Cerebellar nuclear complex (tissue), 1 donor: ENCODE measurements around the gene RILPL1.
"Not testable (repeated sequence)": the region's sequence is repeated elsewhere in the genome, so short reads cannot be mapped to it uniquely, and the experiment has no call there.

Experiments
- DNase-seq, 2 experiments: peaks; one replicate each; lab custom pipeline; 2025; lab: John Stamatoyannopoulos, UW

The RILPL1 gene

DNA sequence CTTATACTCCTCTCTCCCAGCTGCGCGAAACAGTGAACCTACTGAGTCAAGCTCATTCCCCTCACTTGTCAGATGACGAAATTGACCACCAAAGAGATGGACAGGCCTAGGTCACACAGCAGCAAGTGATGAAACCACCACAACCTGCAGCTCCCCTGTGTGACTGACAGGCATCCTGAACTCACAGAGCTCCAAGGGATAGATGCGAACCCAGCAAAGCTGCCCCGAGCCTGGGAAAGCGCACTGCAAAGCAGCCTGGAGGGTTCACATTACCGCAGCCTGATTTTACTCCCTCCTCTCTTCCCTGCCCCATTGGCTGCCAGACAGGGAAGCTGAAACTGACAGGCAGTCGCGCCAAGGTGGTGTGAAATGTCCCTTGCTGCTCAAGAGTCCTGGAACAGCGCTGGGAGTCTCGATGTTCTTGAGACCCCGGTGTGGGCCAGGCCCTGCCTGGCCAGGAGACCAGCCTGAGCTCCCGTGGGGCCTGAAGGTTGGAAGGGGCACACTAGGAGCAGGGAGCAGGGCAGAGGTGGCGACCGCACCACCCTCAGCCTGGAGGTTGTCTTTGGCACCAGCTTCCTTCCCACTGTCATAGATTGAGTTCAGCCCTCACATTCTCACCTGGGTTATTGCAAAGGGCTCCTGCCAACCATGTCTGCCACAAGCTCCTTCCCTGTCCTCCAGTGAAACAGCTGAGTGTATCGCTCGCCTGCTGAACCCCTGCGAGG lies 39.2 kb downstream of the RILPL1 start:
- DNase-seq = no peak

DNA sequence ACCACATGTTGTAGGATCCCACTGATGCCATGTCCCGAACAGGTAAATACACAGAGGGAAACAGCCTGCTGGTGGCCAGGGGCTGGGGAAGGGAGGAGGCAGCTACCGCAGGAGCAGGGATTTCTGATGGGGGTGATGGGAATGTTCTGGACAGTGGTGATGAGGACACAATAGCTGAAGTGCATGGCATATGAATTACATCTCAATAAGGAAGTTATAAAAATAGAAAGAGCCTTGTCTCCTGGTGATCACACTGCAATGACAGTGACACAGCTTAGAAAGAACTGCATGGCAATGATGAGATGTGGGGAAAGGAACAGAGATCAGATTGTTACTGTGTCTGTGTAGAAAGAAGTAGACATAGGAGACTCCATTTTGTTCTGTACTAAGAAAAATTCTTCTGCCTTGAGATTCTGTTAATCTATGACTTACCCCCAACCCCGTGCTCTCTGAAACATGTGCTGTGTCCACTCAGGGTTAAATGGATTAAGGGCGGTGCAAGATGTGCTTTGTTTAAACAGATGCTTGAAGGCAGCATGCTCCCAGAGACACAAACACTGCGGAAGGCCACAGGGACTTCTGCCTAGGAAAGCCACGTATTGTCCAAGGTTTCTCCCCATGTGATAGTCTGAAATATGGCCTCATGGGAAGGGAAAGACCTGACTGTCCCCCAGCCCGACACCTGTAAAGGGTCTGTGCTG lies 41.0 kb downstream of the RILPL1 start:
- not testable (repeated sequence) for DNase-seq

DNA sequence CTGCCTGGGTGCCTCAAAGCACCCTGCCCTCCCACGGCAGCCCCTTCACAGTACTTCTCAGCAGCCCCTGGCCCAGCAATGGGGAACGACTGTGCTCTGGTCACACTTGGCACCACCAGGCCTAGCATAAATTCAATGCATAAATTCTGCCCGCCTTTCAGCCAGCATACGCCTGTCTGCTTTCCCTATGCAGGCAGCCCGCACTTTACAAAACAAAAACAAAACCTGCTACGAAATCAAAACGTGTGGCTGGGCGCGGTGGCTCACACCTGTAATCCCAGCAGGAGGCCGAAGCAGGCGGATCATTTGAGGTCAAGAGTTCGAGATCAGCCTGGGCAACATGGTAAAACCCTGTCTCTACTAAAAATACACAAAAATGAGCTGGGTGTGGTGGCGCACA lies 42.0 kb downstream of the RILPL1 start:
- no peak for DNase-seq

DNA sequence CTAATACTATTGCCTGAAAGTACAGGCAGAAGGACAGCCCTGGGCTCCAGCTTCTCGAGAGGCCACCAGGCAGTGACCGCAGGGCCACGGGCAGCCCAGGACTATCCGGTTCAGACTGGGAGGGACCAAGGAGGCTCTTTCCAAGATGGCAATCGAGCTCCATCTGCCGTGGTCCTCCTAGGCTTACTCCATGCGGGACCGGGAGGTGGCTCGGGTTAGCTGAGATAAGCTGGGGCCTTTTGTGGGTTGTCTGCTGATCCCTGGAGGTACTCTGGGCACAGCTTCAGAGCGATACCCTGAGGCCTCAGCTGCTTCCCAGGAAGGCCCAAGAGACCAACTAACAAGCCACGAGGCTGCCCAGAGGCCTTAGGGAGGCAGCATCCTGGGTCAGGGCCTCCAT lies 42.5 kb downstream of the RILPL1 start:
- DNase-seq = no peak

DNA sequence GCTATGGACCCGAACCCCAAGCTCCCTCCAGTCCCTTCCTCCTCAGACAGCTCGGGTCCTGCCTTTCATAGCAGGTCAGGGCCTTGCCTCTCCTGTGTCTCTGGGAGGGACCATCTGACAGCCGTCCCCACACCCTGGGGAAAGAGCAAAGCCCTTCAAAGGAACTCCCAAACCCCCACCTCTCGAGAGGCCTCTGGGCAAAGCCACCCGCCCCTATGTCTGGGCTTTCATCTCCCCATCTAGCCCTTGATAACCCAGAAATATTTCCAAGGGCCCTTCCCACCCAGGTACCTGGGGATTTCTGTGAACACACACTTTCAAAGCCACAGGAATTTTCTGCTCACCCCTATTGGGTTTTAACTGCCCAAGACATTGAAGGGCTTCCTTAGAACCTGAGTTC lies 43.4 kb downstream of the RILPL1 start:
- DNase-seq = no peak

DNA sequence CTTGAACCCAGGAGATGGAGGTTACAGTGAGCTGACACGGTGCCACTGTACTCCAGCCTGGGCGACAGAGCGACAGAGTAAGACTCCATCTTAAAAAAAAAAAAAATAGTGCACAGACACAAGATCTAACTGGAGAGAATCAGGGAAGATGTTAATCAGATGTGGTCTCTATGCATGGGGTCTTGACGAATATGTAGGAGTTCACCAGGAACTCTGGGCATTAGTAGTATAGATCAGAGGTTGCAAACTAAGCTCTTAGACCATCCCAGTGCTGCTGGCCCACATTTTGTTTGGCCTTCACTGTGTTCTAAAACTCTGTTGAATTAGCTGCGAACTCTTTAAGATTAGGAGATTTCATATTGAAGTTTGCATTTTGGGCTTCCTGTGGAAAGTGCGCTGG lies 43.9 kb downstream of the RILPL1 start:
- DNase-seq = no peak

DNA sequence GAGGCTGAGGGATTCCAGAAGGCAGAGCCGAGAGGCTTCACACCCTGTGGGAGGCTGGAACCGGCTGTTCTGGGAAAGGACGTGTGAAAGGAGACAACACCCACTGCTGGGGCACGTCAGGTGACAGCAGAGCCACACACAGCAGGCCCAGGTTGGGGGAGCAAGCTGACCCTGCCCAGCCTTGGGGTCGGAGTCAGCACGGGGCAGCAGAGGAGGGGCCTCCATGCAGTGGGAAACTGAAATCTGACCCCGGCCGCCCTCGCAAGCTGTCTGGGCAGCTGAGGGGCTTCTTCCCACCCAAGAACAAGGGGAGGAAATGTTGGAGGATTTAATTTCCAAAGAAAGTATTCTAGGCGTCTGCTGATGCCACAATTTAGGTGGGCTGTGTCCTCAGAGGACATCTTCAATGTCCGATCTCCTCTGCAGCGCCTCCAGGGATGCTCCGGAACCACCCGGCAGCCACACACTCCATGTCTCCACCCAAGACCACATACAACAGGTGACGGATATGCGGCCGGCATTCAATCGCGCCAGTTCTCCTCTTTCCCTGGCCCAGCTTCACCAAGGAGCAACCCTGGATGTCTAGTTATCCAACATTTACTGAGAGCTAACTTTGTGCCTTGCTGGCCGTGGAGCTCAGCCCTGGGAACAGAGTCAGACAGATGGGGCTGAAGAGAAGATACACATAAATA lies 44.8 kb downstream of the RILPL1 start:
- no peak for DNase-seq

DNA sequence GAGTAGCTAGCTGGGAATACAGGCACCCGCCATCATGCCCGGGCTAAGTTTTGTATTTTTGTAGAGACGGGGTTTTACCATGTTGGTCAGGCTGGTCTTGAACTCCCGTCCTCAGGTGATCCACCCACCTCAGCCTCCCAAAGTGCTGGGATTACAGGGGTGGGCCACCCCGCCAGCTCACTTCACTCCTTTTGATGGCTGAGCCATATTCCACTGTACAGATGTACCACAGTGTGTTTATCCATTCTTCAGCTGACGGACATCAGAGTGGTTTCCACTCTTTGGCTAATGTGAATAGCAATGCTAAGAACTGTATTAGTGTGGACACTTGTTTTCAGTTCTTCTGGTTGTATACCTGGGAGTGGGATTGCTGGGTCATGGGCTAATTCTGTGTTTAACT lies 46.1 kb downstream of the RILPL1 start:
- no peak for DNase-seq

DNA sequence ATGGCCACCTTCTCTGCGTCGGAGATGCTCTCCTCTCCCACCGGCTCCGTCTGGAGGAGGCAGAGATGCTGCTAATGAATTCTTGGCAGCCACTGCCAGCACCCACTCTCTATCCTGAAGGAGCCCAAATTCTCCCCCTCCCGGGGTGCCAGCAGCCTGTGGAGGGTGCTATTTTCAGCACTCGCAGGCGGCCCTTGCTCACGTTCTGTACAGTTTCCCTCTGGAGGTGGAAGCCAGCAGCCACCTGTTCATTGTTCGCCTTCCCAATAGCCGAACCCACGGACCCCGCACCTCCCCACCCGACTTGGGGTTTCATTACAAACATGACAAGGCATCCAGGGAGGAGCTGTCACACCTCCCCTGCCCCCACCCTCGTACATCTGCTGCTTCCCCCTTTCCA lies 47.8 kb downstream of the RILPL1 start:
- DNase-seq = no peak

DNA sequence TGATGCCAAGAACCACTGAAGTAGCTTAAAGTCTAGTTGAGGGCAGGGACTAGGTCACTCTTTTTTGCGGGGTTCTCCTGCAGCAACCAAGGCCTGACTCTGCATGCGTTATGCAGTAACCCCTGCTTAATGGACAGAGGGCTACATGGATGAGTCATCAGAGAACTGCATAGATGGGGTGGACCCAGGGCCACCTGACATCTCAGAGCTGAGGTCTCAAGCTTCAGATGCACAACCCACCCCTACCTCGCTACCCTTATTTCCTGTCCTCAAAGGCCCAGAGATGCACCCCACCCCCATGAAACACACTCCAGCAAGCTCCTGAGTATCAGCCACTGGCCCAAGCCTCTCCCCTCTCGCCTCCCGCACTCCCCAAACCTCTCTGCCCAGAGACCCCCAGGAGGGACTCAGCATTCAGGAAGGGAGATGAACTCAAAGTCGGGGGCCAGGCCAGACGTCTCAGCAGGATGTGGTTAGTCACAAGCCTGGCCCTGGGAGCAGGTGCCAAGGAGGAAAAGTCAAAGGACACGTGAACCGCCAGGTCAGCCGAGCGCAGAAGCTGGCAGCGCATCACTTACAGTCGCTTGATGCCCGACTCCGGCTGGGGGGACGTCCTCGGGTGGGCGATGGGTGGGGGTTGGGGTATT lies 49.8 kb downstream of the RILPL1 start:
- DNase-seq = no peak

DNA sequence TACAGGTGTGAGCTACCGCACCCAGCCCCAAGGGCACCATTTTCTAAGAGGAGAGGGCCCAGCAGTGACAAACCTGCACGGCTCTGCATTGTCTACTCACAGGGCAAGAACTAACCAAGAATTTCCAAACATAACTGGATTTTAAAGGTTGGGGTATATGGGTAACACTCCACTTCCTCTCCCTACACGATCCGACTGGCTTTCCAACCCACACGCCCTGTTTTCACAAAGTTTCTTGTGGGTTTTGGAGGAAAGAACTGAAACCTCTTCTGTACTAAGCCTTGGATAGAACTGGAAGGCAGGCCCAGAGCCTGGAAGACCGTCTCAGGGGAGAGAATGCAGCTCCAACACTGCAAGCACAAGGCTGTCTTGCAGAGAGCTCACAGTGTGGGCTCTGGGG lies 50.6 kb downstream of the RILPL1 start:
- DNase-seq = no peak

DNA sequence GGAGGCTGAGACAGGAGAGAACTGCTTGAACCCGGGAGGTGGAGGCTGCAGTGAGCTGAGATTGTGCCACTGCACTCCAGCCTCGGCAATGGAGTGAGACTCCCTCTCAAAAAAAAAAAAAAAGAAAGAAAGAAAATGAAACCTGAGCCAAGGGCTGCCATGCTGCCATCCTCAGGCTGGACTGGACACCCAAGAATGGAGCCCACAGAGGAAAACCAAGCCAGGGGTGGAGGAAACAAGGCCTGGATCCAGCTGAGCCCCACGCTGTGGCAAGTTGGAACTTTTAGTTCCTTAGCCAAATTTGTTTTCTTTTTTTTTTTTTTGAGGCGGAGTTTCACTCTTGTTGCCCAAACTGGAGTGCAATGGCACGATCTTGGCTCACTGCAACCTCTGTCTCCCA lies 52.3 kb downstream of the RILPL1 start:
- not testable (repeated sequence) for DNase-seq

DNA sequence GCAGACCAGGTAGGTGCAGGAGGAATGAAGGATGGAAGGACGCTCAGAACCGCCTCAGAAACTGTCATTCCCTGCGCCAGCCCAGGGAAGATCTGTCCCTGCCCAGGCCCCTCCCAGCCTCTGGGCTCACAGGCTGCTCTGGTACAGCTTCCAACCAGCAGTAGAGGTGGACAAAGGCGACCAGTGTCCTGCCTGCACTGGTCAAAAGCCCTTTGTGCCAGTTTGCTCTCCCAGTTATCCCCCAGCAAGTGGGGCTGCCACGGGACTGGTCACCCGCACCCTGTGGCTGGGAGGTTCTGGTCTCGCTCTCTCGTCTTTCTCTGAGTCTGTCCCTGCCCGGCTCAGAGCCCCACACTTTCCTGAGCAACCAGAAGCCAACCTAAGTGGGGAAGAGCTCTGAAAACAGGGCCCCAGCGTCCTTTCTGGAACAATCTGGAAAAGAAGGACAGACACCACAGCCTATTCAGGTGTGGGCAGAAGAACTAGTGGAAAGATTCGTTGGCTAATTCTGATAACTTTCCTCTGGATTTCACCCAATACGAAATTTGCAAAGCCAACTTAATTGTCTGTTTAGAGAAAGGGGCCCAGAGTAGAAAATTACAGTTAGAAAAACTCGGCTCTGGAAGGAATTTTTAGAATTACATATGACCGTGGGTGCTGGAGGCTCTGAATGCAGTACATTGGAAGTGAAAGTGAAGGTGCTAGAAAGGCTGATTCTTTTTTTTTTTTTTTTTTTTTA lies 53.9 kb downstream of the RILPL1 start:
- no peak for DNase-seq

DNA sequence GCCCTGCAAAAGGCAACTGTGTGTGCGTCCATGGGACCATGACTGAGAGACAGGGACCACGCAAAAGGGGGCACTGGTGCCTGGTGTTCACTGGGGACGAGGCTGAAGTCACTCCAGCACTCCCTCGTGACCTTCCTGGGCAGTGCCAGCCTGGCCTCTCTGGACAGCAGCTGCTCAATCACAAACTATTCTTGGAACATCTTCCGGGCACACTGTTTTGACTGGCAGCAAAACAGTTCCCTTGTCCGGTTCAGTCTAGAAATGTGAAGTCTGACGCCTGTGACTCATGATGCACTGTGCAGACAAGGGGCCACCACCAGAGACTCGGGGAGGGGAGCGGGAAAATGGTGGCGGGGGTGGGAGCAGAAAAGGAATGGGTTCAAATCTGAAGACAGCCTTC lies 54.8 kb downstream of the RILPL1 start:
- DNase-seq = no peak

DNA sequence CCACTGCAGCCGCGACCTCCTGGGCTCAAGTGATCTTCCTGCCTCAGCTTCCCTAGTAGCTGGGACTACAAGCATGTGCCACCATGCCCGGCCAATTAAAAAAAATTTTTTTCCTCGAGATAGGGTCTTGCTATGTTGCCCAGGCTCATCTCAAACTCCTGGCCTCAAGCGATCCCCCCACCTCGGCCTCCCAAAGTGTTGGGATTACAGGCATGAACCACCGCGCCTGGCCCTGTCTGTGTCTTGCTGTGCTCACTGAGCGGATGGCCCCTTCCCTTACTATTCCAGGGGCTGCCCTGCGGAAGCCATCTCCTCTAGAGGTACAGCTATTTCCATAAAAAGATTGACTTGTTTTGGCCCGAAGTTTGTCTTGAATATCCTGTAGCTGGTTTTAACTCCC lies 55.5 kb downstream of the RILPL1 start:
- no peak for DNase-seq

DNA sequence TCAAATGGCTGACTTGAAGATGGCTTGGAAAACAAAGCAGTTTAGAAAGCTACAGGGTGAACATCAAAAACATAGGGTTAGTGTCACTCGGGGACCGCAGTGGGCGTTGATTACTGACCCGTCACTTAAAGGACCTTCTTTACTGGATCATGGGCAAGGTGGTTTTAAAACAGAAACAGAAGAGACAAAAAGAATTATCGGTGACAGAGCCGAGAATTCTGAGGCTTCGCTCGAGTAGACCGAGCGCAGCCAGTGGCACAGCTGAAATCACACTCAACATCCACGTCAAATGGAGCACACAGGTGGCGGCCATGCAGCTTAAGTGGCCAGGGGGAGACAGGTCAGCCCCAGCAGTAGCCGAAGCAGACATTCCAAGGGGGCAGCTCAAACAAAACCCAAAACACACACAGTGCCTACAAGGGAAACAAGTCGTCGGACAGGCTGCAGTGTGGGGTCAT lies 58.2 kb downstream of the RILPL1 start:
- DNase-seq = no peak

DNA sequence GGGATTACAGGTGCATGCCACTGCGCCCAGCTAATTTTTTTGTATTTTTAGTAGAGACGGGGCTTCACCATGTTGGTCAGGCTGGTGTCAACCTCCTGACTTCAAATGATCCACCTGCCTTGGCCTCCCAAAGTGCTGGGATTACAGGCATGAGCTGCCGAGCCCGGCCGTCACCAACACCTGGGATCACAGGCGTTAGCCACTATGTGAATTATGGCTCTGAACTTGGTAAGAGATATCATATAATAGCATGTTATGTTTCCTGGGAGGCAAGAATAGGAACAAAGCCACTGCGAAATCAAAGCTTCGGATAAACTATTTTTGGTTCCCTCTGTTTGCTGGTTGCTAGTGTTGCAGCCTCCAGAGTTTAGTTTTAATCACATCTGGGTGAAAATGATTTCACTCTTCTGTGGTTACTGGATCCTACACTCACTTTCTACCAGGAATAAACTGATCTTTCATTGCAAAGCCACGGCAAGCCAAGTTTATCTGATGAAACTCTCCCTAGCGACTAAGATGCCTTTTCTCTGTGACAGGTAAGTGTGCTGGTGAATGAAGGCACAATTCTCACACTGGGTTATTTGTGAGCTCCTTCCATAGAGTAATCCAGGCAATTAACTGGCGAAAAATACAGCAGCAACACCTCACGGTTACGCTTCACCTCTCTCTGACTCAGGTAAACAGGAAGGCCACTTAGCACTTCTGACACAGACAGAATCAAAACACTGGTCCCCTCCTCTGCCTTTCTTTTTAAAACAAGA lies 58.9 kb downstream of the RILPL1 start:
- DNase-seq = no peak

DNA sequence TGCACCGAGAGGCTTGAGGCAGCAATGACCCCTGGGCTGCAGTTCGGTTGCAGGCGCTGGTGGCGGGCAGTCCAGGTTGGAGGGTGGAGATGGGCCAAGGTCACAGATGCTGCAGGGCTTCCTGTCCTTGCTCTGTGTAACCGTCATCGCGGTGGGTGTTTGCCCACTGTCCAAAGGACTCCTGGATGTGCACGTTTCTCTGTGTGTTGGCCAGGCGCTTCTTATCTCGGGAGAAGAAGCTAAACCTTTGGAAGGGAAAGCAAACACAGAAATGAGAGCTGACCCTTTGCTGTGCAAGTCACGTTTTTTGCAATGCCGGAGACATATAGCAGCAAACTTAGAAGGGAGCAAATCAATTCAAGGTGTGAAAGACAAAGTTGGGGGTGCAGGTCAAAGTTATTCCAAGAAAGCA lies 61.1 kb downstream of the RILPL1 start:
- DNase-seq = no peak

DNA sequence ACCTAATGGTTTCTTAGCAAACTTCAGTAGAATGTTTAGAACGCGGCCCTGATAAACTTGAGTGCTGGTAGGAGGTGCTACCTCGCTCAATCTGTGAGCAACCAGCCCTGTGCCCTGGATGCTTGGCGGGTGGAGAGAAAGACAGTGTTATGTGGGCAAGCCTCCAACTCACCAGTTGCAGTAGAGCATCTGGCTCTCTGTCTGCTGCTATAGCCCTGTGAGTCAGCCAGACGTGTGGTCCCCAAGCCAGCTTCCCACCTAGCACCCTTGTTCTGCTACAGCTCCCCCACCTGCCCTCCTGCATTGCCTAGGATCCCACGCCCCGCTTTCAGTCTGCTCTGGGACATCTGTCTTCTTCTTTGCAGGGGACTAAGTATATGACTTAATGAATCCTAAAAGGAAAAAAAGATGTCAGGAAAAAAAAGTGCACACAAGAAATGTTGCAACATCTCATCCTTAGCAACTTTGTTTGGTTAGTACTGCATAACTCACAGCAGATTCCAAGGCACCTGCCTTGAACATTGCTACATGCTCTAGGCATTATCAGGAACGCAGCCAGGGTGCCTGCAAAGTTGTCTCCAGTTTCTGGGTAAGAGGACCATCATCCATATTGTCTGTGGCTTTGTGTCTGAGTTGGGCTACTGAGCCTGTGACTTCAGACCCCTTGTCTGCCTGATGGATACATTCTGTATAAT lies 62.0 kb downstream of the RILPL1 start:
- no peak for DNase-seq

DNA sequence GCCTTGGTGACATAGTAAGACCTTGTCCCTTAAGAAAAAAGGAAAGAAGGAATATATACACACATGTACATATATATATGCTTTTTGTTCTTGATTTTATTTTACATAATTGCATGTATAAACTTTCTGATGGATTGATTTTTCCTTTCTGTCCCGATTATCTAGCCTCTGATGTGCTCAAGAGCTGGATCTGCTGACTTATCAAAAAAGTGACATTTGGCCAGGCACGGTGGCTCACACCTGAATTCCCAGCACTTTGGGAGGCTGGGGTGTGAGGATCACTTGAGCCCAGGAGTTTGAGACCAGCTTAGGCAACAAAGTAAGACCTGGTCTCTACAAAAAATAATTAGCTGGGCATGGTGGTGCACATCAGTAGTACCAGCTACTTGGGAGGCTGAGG lies 63.5 kb downstream of the RILPL1 start:
- DNase-seq = no peak

DNA sequence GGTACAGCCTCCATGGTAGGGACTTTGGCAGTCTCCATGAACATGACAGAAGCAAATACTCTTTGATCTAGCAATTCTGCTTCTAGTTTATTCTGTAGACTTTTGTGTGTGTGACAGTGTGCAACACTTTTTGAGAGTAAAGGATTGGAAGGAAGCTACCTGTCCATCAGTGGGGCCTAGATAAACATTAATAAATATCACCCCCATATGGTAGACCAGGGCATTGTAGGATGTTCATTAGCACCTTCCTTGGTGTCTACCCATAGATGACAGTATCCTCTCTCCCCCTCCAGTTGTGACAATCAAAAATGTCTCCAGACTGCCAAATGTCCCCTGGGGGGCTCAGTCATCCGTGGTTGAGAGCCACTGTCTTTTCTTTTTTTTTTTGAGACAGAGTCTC lies 64.7 kb downstream of the RILPL1 start:
- DNase-seq = no peak
